PC-3 (cell line): ENCODE data around the gene PPM1F.

ENCODE experiments used
- EZH2 ChIP-seq: fragments of 300-600 bp; sonication (generic); IDR thresholded peaks from one replicate; pipeline ENCODE4 v1.6.1; 2017; ENCODE audit warnings: antibody characterized with exemption, mild to moderate bottlenecking, low read length; ENCODE audit not compliant: unreplicated experiment
- EZH2phosphoT487 ChIP-seq: fragments of 300-600 bp; sonication (generic); IDR thresholded peaks from 2 replicates; pipeline ENCODE4 v1.6.1; 2018; ENCODE audit warnings: mild to moderate bottlenecking, antibody characterized with exemption, low read length, borderline replicate concordance
- TF ChIP-seq, protein P1 (sequence below): fragments of 300-600 bp; sonication (generic); conservative IDR thresholded peaks from 2 replicates; pipeline ENCODE4 v1.5.1; 2017; ENCODE audit warnings: antibody characterized with exemption, low read depth, mild to moderate bottlenecking, low read length

DNA sequence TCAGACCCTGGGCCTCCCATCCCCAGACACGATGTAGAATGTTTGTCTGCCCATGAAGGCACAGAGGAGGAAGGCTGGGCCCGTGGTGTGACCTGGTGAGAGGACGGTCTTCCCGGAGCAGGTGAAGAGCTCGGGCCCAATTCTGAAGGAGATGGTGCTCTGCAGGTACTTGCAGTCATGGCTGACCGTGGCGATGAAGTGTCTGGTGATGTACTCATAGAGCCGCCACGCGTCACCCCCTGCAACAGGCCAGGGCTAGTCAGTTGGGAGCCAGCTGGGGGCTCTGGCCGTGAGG is 10.0 kb upstream of the PPM1F start:
- TF ChIP-seq, protein P1, sequence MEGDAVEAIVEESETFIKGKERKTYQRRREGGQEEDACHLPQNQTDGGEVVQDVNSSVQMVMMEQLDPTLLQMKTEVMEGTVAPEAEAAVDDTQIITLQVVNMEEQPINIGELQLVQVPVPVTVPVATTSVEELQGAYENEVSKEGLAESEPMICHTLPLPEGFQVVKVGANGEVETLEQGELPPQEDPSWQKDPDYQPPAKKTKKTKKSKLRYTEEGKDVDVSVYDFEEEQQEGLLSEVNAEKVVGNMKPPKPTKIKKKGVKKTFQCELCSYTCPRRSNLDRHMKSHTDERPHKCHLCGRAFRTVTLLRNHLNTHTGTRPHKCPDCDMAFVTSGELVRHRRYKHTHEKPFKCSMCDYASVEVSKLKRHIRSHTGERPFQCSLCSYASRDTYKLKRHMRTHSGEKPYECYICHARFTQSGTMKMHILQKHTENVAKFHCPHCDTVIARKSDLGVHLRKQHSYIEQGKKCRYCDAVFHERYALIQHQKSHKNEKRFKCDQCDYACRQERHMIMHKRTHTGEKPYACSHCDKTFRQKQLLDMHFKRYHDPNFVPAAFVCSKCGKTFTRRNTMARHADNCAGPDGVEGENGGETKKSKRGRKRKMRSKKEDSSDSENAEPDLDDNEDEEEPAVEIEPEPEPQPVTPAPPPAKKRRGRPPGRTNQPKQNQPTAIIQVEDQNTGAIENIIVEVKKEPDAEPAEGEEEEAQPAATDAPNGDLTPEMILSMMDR = no peak
- TF ChIP-seq EZH2phosphoT487 = no peak
- no peak for TF ChIP-seq EZH2
